Activated CD4-positive, alpha-beta T cell treated with anti-CD3 and anti-CD28 coated beads, Interleukin-10, Interleukin-2, amounts not matched to agents 100 ng/mL and 50 ng/mL, durations not matched to agents 16 hours and 8 hours (primary cell): ENCODE results near the gene PRKCQ.

Experiments
- DNase-seq: peaks from one replicate; pipeline ENCODE4 v3.0.0-alpha.2; 2020

PRKCQ gene

DNA sequence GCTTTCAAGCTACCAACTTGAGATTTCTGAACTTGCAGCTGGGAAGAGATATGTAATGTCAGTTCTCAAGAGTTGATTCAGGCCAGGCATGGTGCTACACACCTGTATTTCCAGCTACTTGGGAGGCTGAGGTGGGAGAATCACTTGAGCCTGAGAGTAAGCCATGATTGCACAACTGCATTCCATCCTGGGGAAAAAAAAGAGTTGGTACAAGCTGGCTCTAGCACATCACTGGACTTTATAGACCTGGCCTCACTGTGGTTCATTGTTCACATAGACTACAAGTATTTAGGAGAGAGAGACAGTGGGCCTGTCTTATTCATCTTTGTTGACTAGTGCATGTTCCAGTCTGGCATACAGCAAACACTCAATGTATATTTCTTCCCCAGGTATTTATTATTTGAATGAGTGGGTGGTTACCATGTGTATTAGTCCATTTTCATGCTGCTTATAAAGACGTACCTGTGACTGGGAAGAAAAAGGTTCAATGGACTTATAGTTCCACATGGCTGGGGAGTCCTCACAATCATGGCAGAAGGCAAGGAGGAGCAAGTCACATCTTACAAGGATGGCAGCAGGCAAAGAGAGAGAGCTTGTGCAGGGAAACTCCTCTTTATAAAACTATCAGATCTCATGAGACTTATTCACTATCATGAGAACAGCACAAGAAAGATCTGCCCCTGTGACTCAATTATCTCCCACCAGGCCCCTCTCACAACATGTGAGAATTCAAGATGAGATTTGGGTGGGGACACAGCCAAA lies 200.9 kb downstream of the PRKCQ start:
- no peak for DNase-seq
